Coronary artery (tissue), 2 donors: ENCODE data around the gene GVQW3.
"Not testable (repeated sequence)": the region's sequence is repeated elsewhere in the genome, so short reads cannot be mapped to it uniquely, and the experiment has no call there.

Experiments
- DNase-seq: peaks from one replicate; pipeline ENCODE4 v3.0.0-alpha.2; 2017; ENCODE audit warnings: low spot score
- H3K27ac ChIP-seq, 2 donors: fragments of 200-600 bp; sonication (generic); one replicate each; pipeline ENCODE4 v1.5.1; 2016 to 2019
- H3K4me3 ChIP-seq: fragments of 200-600 bp; sonication (generic); 2 replicates; pipeline ENCODE4 v1.5.1; 2016; ENCODE audit warnings: mild to moderate bottlenecking, moderate library complexity
- TF ChIP-seq, protein P1 (sequence below): fragments of 200-600 bp; sonication (generic); IDR thresholded peaks from one replicate; pipeline ENCODE4 v1.5.1; 2019; ENCODE audit warnings: antibody characterized with exemption

The GVQW3 gene

DNA sequence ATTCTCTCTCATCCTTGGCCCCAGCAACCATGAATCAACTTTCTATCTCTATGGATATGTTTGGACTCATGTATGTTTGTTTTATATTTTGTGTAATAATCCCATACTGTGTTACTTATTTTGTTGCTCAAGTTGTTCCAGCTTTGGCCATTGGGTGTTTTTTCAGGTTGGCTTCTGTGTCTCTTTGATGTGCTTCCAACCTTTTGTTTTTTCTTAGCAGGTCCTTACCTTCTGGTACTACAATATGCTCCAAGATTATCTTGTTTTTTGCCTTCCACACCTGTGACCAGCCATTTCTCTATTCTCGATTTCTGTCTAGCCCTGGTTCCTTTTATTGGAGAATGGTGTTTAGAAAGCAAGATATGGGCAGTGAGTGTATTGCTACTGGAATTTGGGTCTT is 14.2 kb downstream of the GVQW3 start:
- DNase-seq: no peak
- TF ChIP-seq, protein P1, sequence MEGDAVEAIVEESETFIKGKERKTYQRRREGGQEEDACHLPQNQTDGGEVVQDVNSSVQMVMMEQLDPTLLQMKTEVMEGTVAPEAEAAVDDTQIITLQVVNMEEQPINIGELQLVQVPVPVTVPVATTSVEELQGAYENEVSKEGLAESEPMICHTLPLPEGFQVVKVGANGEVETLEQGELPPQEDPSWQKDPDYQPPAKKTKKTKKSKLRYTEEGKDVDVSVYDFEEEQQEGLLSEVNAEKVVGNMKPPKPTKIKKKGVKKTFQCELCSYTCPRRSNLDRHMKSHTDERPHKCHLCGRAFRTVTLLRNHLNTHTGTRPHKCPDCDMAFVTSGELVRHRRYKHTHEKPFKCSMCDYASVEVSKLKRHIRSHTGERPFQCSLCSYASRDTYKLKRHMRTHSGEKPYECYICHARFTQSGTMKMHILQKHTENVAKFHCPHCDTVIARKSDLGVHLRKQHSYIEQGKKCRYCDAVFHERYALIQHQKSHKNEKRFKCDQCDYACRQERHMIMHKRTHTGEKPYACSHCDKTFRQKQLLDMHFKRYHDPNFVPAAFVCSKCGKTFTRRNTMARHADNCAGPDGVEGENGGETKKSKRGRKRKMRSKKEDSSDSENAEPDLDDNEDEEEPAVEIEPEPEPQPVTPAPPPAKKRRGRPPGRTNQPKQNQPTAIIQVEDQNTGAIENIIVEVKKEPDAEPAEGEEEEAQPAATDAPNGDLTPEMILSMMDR: no peak
- Histone ChIP-seq H3K4me3 (no peak overlapping the region), H3K27ac (no peak overlapping the region)

DNA sequence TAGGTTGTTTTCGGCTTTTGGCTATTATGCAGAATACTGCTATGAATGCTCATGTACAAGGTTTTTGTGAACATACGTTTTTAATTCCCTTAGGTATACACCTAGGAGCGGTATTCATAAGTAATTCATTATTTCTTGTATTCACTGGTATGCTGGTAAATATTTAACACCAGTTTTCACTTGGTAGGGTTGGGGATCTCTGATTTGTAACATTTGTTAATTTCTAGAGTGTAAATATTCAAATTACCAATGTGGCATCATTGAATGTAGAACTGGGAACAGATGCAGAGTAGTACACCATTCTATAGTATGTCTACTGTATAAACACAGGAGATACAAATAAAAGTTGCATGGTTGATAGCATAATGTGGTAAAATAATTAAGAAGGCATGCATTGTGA is 16.3 kb downstream of the GVQW3 start:
- no peak overlapping the region for H3K27ac ChIP-seq
- TF ChIP-seq, protein P1: no peak
- no peak for DNase-seq

DNA sequence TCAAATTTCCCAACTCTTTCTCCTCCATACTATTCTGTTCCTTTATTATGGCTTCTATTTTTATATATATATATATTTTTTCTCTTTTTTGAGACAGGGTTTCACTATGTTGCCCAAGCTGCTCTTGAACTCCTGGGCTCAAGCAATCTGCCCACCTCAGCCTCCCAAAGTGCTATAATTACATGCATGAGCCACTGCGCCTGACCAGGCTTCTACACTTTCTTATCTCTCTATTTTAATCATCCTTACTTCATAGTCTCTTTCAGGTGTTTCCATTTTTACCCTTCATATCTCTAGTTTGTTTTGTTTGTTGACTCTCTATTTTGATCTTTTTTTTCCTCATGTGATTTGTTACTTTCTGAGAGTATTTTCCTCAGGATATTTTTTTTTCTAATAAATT is 19.8 kb downstream of the GVQW3 start:
- Histone ChIP-seq H3K4me3 (no peak overlapping the region), H3K27ac (no peak overlapping the region)
- TF ChIP-seq, protein P1: no peak
- no peak for DNase-seq

More for the DNA sequence above, 16.3 kb downstream of the GVQW3 start:
- no peak overlapping the region for H3K4me3 ChIP-seq

DNA sequence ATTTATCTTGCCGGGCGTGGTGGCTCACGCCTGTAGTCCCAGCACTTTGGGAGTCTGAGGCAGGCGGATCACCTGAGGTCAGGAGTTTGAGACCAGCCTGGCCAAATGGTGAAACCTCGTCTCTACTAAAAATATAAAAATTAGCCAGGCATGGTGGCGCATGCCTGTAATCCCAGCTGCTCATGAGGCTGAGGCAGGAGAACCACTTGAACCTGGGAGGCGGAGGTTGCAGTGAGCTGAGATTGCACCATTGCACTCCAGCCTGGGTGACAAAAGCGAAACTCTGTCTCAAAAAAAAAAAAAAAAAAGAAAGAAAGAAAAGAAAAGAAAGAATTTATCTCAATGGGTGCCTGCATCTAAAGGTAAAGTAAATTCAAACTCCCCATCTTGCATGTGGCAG is 20.4 kb downstream of the GVQW3 start:
- H3K27ac ChIP-seq, H3K4me3 ChIP-seq, DNase-seq: not testable (repeated sequence)

DNA sequence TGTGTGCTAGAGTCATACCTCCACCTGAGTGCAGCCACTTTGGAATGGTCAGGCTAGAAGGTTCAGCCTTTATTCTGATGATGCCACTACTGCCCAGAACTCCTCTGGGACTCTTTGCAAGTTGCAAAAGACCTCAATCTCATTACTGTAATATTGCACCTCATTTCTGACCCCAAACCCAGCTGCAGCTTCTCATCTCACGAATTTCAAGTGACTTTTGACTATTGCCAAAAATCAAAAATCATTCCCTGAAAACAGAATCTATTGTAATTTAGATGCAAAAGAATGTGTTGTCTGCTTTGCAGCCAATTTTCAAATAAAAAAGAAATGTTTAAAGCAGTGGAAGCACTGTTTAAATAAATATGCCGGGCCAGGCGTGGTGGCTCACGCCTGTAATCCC is 25.2 kb downstream of the GVQW3 start:
- Histone ChIP-seq H3K27ac (no peak overlapping the region), H3K4me3 (no peak overlapping the region)
- TF ChIP-seq, protein P1: no peak
- DNase-seq: no peak

DNA sequence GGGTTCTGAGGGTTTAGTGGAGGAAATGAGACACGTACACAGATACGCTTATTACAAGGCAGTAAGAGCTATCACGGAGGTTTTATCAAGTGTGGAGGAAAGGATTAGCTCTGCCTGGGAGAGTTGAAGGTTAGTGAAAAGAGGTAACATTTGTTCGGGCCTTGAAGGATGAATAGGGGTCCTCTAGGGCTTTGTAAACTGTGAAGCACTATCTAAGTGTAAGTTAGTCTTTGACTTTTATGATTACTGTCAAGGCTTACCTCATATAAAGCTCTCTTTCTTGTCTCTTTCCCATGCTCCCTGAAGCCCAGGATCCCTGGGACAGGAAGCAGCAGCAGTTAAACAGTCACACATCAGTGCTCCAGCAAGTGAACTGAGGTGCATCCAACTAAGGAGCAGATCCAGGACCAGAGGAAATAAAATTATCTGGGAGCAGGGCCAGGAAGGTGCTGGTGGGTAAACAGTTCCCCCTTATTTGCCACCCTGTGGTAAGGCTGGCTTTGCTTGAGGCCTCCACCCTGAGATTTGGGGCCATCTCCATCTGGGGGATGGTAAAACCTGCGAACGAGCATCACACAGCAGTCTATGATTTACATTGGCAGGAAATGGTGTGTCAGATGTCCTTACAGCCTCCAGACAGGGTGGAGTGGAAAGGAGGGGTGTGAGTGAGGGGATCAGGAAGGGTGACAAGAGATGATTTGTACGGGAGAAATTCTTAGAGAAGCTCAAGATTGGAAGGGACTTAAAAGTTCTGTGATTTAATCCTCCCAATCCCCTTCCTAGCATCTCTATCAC is 27.2 kb downstream of the GVQW3 start:
- no peak overlapping the region for H3K27ac ChIP-seq
- no peak overlapping the region for H3K4me3 ChIP-seq
- no peak for DNase-seq
- TF ChIP-seq, protein P1: no peak

DNA sequence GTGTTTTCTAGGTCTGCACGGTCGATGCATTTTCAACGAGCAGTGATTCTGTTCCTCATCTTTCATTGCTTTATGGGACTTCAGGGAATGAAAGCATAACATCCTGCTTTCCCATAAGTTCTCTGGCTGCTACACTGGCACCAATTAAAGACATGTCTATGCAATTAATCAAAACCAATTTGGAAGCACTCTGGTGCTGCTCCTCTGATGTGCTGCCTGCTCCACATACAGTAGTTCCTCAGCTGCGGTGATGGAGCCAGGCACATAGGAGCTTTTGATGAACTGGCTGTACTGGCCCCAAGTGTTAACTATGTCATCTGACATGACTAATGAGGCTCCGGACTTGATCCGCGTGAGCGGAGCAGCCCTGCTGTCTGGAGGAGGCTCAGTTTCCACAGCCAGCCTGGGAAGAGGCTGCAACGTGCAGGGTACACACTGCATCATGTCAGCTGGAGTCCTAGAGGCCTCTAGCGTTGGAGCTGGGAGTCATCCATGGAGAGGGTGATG is 29.8 kb downstream of the GVQW3 start:
- DNase-seq: no peak
- TF ChIP-seq, protein P1: no peak
- no peak overlapping the region for H3K4me3 ChIP-seq
- no peak overlapping the region for H3K27ac ChIP-seq
